CD4-positive, alpha-beta T cell treated with Interleukin-4 for 4 hours (primary cell): ENCODE results near the gene FARP1.

Experiments used
- DNase-seq: peaks from one replicate; pipeline ENCODE4 v3.0.0-alpha.2; 2020

The FARP1 gene

GRCh38 chr13:98291658-98292057 is 148.8 kb downstream of the FARP1 start:
- DNase-seq: no peak

- no peak for DNase-seq
Observed at GRCh38 chr13:98293103-98293502, 150.2 kb downstream of the FARP1 start.

- DNase-seq: no peak
Observed at GRCh38 chr13:98293570-98294142, 150.8 kb downstream of the FARP1 start.

GRCh38 chr13:98295371-98295770 is 152.5 kb downstream of the FARP1 start:
- DNase-seq: no peak

GRCh38 chr13:98297051-98297450 is 154.2 kb downstream of the FARP1 start:
- no peak for DNase-seq

- no peak for DNase-seq
Observed at GRCh38 chr13:98297745-98298144, 154.9 kb downstream of the FARP1 start.

- DNase-seq: no peak
Observed at GRCh38 chr13:98298599-98298998, 155.7 kb downstream of the FARP1 start.

- no peak for DNase-seq
Observed at GRCh38 chr13:98299235-98299965, 156.5 kb downstream of the FARP1 start.

- DNase-seq: no peak
Observed at GRCh38 chr13:98299966-98300350, 157.1 kb downstream of the FARP1 start.

GRCh38 chr13:98300956-98301641 is 158.2 kb downstream of the FARP1 start:
- no peak for DNase-seq

GRCh38 chr13:98301721-98302120 is 158.8 kb downstream of the FARP1 start:
- no peak for DNase-seq

GRCh38 chr13:98303858-98304257 is 161.0 kb downstream of the FARP1 start:
- no peak for DNase-seq

GRCh38 chr13:98305670-98306069 is 162.8 kb downstream of the FARP1 start:
- DNase-seq: no peak

- no peak for DNase-seq
Observed at GRCh38 chr13:98307463-98308085, 164.7 kb downstream of the FARP1 start.

GRCh38 chr13:98308086-98308911 is 165.4 kb downstream of the FARP1 start:
- DNase-seq: no peak

- DNase-seq: no peak
Observed at GRCh38 chr13:98309569-98310335, 166.9 kb downstream of the FARP1 start.

- no peak for DNase-seq
Observed at GRCh38 chr13:98310485-98311199, 167.7 kb downstream of the FARP1 start.

GRCh38 chr13:98311200-98311548 is 168.3 kb downstream of the FARP1 start:
- no peak for DNase-seq

GRCh38 chr13:98312606-98313005 is 169.7 kb downstream of the FARP1 start:
- no peak for DNase-seq

- no peak for DNase-seq
Observed at GRCh38 chr13:98313023-98313921, 170.4 kb downstream of the FARP1 start.
